HUDEP-2 (cell line): Measurements from ENCODE around the gene LRP1B.

Experiments
- DNase-seq, 76 experiments: peaks; one replicate each; lab custom pipeline; 2025; ENCODE audit not compliant: unreplicated experiment in 76 of 76; lab: John Stamatoyannopoulos, UW

The LRP1B gene

DNA sequence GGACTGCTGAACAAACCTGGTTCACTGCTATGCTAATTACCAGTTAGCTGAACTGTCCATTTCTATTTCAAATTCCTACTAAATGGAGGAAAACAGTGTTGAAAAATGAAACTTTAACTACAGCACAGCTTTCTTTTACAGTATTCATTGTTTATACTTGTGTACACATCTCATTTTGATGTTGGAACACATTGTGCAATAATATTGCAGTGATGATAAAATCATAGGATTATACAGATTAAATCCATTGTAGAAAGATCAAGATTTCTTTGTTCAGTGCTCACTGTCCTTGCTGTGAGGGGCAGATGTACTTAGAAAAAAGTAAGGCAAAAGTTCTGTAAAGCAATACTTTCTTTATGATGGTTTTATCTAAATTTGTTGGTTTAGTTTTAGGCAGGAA lies 1055.1 kb downstream of the LRP1B start:
- DNase-seq: no peak

- no peak for DNase-seq
These were observed 1062.6 kb downstream of the LRP1B start for GRCh38 chr2:141068053-141068682.

GRCh38 chr2:141065042-141065441 lies 1065.8 kb downstream of the LRP1B start:
- no peak for DNase-seq

DNA sequence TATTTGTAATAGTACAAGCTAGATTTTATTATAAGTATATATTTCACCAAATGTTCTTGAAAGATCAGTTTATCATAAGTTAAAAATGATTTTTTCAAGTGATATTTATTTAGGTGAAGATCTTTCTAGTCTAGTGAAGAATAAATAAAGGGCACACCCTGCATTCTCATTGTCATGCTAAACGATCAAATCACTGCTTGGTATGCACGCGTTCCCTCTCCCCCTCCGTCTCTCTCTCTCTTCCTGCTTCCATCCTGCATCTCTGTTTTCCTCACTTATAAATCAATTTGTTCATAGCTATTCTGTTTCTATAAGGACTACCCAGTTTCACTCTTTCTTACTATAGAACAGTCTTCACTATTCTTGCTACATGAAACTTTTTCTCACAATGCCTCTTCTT lies 1067.4 kb downstream of the LRP1B start:
- DNase-seq: no peak

- no peak for DNase-seq
These were observed 1068.4 kb downstream of the LRP1B start for GRCh38 chr2:141062443-141062842.

DNA sequence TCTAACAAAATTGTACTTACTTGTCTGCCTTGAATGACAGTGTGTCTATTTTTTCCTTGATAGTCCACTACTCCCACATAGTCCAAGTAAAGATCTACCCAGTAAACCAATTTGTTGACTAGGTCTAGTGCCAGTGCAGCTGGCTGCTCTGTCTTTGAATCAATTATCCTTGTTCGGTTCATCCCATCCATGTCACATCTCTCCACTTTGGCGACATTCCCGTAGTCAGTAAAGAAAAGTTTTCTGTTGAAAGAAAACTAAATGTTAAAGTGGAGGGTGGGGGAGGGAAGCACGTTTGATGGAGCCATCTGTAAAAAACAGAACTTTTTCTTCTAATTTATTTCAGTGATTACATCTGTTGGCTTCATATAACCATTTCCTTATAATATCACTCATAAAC lies 1068.8 kb downstream of the LRP1B start:
- no peak for DNase-seq

GRCh38 chr2:141058556-141058955 lies 1072.3 kb downstream of the LRP1B start:
- DNase-seq: no peak

GRCh38 chr2:141055531-141055930 lies 1075.3 kb downstream of the LRP1B start:
- no peak for DNase-seq

GRCh38 chr2:141048951-141049350 lies 1081.9 kb downstream of the LRP1B start:
- DNase-seq: no peak

- no peak for DNase-seq
These were observed 1089.5 kb downstream of the LRP1B start for GRCh38 chr2:141041281-141041680.

GRCh38 chr2:141038341-141038740 lies 1092.5 kb downstream of the LRP1B start:
- DNase-seq: no peak

- DNase-seq: no peak
These were observed 1093.5 kb downstream of the LRP1B start for GRCh38 chr2:141037361-141037760.

- no peak for DNase-seq
These were observed 1094.9 kb downstream of the LRP1B start for GRCh38 chr2:141035846-141036420.

GRCh38 chr2:141029428-141030078 lies 1101.3 kb downstream of the LRP1B start:
- DNase-seq: no peak

GRCh38 chr2:141027221-141027620 lies 1103.6 kb downstream of the LRP1B start:
- no peak for DNase-seq

DNA sequence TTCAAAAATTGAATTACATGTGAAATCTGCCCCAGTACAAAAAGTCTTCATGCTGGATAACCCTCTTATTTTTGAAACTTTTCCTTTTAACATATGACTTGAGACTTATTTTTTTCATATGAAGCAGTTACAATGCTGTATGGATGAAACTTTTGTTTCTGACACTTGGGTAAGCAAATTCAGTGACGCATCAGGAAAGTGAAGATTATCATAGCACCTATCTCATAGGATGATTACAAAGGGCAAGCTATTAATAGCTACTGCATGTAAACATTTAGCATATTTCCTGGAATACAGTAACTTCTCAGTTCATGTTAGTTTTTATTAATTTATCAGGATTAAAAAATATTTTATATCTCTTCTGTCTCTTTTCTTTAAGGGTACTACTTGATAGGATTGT lies 1109.2 kb downstream of the LRP1B start:
- DNase-seq: no peak

DNA sequence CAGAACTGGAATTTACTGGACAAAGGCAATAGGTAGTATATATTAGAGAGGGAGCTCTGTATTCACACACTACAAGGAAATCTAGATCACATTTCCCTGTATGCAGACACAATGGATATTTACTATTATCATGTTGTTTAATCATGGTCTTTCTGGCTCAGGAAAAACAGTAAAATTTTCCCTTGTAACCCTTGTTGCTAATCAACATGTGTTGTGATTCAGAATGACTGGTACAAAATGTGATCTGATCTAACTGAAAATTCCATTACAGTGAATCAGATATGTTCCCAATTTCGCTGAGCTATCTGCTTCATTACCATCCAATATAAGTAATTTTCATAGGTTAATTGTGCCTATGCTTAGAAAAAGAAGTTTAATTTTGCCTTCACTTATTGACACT lies 1109.7 kb downstream of the LRP1B start:
- no peak for DNase-seq

DNA sequence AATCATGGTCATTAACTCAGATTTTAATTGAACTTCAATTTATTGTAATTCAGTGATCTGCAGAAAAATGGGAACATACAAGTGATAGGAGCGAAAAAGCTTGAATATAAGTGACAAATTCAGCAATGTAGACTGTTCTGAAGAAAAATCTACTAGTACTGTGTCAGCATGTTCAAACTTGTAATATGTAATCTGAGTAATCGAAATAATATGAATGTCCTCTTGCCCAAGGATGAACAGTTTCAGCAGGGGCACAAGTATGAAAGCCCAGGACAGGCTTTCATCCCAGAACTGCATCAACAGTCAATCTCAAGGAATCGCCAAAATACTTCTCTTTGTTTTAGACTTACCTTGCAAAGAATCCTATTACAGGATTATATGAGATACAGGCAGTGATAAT lies 1110.5 kb downstream of the LRP1B start:
- DNase-seq: no peak

- DNase-seq: no peak
These were observed 1115.3 kb downstream of the LRP1B start for GRCh38 chr2:141015341-141016047.

- DNase-seq: no peak
These were observed 1126.7 kb downstream of the LRP1B start for GRCh38 chr2:141003967-141004657.

GRCh38 chr2:141001750-141002149 lies 1129.1 kb downstream of the LRP1B start:
- no peak for DNase-seq
